ENCODE data around the gene GATA3.

GATA3 gene

GRCh38 chr10:8051109-8051821, 3.2 kb upstream of the GATA3 start:
- no peak for DNase-seq (ENCODE audit: low read depth in 1 of 2, low spot score in 1 of 2)

- no peak for DNase-seq (ENCODE audit: low read depth in 1 of 2, low spot score in 1 of 2)
These were observed 2.6 kb upstream of the GATA3 start for GRCh38 chr10:8051851-8052257.

- no peak for DNase-seq (ENCODE audit: low read depth in 1 of 2, low spot score in 1 of 2)
These were observed 2.0 kb upstream of the GATA3 start for GRCh38 chr10:8052341-8052955.

GRCh38 chr10:8052956-8053445, 1.5 kb upstream of the GATA3 start:
- no peak for DNase-seq (ENCODE audit: low read depth in 1 of 2, low spot score in 1 of 2)

DNA sequence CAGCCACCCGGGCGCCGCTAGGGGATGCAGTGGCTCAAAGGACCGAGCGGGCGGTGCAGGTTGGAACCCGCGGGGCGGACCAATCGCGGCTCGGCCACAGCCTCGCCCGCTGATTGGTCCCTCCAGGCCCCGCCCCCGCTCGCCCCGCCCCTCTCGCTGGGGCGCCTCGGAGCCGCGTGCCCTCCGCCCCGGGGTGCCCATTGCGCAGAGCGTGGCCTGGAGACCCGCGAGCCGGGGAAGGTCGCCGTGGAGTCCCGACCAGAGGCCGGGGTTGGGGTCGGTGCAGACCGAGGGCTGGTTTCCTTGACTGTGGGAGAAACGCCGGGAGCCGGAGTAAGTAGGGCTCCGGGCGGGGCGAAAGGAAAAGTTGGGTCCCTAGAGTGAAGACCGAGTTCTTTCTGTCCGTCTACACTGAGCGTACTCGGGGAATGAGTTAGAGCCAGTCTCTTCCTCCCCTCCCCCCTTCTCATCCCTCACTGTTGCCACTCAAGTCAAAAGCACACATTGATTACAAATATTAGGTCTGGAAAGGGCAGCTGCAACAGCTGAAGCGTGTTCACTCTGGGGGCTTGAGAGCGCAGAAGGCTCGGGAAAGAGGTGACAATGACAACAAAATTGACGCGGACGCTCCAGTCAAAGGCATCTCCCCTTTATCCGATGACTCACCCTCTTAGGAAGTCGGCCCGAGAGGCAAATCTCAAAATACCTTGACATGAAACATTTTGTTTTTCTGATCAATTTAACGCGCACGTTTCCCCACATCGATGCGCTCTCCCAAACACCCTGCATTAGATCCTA, 843 bp upstream of the GATA3 start:
- peak; percentile 92 to 98 for DNase-seq (ENCODE audit: low read depth in 1 of 2, low spot score in 1 of 2)

DNA sequence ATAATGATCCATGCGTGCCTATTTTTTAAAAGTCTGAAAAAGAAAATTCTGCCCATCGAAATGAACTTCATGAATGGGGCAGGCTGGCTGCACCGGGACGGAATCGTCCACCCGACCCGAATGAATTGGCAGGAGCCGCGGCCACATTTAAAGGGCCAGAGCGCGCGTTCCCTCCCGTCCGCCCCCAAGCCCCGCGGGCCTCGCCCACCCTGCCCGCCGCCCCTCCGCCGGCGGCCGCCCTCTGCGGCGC, 319 bp upstream of the GATA3 start:
- DNase-seq (ENCODE audit: low read depth in 1 of 2, low spot score in 1 of 2) = no peak

GRCh38 chr10:8055420-8056349, 1.2 kb downstream of the GATA3 start:
- no peak for DNase-seq (ENCODE audit: low read depth in 1 of 2, low spot score in 1 of 2)

DNA sequence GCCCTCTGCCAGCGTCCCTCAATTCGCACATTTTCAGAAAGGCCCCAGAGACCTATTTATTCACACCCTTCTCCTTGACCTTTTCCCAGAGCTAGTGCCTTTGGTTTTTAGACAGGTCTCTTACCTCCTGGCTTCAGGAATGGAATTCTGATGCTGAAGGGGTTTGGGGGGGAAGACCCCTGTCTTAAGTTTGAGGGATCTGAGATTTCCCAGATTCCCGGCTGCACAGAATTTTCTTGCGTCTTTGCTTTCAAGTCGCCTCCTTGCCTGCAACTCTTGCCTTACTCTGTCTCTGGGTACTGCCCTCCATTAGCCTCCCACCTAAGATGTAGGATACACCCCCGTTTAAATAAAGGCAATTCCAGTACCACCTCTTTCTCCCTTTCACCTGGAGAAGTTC, 1.9 kb downstream of the GATA3 start:
- no peak for DNase-seq (ENCODE audit: low read depth in 1 of 2, low spot score in 1 of 2)

DNA sequence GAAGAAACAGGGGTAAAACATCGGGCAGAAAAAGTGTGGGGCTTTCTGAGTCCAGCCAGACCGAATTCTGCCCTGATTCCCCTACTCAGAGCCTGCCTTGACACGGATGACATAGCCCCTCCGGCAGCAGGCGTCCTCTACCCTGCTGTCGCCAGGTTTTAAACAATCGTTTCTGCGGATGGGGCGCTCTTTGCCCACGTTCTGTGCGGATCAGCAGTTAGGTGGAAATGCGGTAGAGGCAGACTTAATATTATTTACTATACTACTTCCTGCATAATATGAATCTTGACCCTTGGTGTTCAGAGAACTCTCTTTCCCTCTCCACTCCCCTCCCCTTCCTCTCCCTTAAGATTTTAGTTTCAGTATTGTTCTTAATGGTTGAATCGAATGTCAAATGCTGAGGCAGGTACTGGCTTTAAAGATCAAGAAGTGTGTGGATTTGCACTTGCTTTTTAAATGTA, 2.4 kb downstream of the GATA3 start:
- no peak for DNase-seq (ENCODE audit: low read depth in 1 of 2, low spot score in 1 of 2)

DNA sequence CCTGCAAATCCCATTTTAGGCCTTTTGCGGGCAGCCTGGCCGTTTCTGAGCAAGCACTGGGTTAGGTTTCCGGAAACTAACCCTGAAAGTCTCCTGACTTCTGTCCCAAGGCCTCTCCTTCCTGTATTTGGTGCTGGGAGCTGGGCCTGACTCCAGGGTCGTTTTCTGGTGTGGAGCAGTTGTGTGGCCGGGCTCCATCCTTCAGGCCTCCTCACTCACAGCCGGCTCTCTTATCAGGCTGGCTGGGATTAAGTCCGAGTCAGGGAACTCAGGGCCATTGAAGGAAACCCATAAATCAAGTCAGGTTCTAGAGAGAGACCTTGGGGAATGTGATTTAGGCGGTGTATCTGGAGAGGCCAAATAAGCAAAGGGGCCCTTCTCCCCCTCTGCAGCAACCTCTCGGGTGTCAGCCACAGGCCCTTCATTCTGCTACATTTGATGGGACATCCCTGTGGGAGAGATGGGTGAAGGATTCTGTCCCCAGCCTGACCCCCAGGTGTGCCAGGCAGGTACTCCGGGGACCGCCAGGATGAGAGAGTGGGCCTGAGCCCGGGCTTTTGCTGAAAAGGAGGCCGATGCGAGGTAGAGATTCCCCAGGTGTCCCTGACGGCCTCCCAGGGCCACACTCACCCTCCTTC, 3.3 kb downstream of the GATA3 start:
- no peak for DNase-seq (ENCODE audit: low read depth in 1 of 2, low spot score in 1 of 2)

GRCh38 chr10:8058274-8059111, 4.0 kb downstream of the GATA3 start:
- no peak for DNase-seq (ENCODE audit: low read depth in 1 of 2, low spot score in 1 of 2)

DNA sequence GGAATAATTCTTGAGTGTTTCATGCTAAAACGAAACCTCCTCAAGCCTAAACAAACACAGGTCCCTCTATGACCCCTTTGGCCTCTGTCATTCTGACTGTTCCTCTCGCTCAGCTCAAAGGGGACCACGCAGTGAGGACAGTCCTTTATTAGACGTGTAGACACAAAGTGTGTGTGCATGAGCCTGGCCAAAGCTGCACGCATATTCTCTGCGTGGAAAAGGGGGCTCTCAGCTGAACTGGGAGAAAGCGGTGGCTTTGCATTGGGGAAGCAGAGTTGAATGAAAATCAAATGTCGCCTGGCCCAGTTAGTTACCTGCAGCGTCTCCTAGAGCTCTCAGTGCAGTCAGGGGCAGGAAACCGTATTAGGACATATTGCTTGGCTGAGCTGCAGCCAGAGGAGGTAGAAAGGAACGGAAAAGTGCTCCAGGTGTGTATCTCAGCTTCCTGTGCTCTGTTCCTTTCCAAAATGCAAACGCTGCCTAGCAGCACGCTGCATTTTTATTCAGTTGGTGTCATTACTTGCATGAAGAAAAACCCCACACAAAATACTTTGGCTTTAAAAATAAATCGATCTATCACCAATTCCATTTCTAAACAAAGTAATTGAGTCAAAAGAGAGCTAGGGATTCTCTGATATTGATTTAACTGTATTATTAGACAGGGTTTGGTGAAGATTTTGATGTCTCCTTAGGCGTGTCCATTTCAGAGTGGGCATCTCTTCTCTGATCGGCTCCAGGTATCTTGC, 4.9 kb downstream of the GATA3 start:
- no peak for DNase-seq (ENCODE audit: low read depth in 1 of 2, low spot score in 1 of 2)

- DNase-seq (ENCODE audit: low read depth in 1 of 2, low spot score in 1 of 2) = no peak
These were observed 5.7 kb downstream of the GATA3 start for GRCh38 chr10:8060010-8060703.

DNA sequence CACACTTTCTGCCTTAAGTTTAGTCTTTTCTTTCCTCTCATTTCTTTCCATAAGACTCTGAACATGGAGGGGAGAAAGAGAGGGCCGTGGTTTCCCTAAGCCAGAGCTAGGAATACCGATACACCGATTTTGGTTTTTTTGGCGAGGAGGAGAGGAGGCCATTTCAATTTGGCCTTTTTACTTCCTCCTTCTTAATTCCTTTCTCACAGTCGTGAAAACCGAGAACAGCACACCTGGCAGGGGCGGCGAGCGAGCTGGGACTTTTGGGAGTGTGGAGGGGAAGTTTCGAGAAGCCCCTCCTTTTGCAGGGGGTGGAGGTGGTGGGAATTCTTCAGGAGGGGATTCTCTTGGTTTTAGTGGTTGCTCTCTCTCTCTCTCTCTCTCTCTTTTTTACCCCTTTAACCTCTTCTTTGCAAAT, 6.2 kb downstream of the GATA3 start:
- DNase-seq (ENCODE audit: low read depth in 1 of 2, low spot score in 1 of 2) = no peak

GRCh38 chr10:8061274-8062211, 7.1 kb downstream of the GATA3 start:
- DNase-seq (ENCODE audit: low read depth in 1 of 2, low spot score in 1 of 2) = no peak

DNA sequence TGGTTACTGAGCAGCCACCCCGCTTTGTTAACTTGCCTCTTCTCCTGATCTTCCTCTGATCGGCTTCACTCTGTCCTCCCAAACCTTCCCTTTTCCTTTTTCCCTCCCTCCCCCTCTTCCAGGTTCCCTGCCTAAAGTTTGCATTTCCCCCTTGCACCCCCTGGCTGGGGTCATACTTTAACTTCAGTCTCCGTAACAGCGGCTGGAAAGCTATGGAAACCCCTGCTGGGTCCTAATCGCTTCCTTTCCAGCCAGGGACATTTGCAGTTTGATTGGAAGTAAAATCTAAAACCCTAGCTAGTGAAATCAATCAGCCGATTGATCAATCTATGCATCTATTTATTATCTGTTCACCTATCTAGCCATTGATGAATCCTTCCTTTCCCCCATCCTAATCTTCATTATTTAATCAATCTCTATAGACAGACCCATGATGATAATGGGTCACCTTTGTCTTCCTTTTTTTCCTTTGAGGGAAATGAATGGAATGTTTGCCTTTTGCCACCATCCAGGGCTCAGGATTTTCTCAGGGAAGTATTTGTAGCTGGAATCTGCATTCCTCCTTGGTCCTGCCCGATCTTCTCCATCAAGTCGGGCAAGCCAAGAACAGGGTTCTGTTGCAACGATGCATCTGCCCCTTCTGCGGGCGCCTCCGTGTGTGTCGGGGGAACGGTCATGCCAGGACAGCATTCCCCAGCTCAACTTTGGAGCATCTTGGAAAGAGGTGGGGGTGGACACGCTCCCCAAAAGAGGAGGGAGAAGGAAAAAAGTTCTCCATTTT, 8.8 kb downstream of the GATA3 start:
- no peak for DNase-seq (ENCODE audit: low read depth in 1 of 2, low spot score in 1 of 2)

DNA sequence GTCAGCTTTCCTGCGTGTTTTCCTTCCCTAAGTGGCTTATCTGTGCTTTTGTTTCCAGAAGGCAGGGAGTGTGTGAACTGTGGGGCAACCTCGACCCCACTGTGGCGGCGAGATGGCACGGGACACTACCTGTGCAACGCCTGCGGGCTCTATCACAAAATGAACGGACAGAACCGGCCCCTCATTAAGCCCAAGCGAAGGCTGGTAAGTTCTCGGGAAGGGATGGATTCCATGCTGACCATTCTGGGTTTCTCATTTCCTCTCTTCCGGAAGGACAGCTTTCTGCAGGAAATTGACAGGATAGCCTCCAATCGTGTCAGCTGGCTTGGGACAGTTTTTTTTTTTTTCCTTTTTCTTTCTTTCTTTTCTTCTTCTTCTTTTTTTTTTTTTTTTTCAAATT, 9.4 kb downstream of the GATA3 start:
- no peak for DNase-seq (ENCODE audit: low read depth in 1 of 2, low spot score in 1 of 2)
